Measurements from ENCODE around the gene PFDN1. TPM values are rescaled to one million over a fixed set of nuclear protein-coding genes. Genes with fewer than 3 reads are reported as not detected.
A peak's percentile ranks its signal among the peaks of the same experiment; 100 is the strongest.

PFDN1 gene
- total RNA-seq, 1 experiment from 2014 or later, result 91.9 TPM

GRCh38 chr5:140303966-140304365, 1.1 kb upstream of the PFDN1 start:
- H3K27me3 ChIP-seq (ENCODE audit: low read length), result no peaks in the 10 kb centered on the region
- no peak overlapping the region for H3K27ac ChIP-seq (ENCODE audit: low read length)
- ChIA-PET POLR2A (ENCODE audit: unreplicated experiment) (interaction anchor here (0.6 kb wide), 1 partner anchor 20 kb away, joined by 4 read pairs; no protein-coding TSS in a partner anchor), CTCF (no interaction called here)
- H3K9ac ChIP-seq (ENCODE audit: low read length), result no peak overlapping the region
- H2AFZ ChIP-seq (ENCODE audit: low read length), result no peak overlapping the region
- H3K9me2 ChIP-seq (replicated peaks; ENCODE audit: low read length), result no peaks in the 10 kb centered on the region
- intact Hi-C loops (cut with micrococcal nuclease), result loop anchor here (2.0 kb wide), 1 partner anchor 41 kb away; no protein-coding TSS in a partner anchor
- TF ChIP-seq EZH2 (IDR thresholded peaks at IDR 0.05; ENCODE audit: low read length, unreplicated experiment), result no peak
- no peak for TF ChIP-seq EZH2phosphoT487 (IDR thresholded peaks at IDR 0.05; ENCODE audit: borderline replicate concordance, low read length)
- no peak for TF ChIP-seq CTCF (conservative IDR thresholded peaks at IDR 0.05; ENCODE audit: low read depth, low read length)
- H4K20me1 ChIP-seq (ENCODE audit: low read length), result no peaks in the 10 kb centered on the region
- ATAC-seq, result no peak
- no TSS peak for BruUV-seq (replicated peaks)
- peaks cover 7% of the 10 kb centered on the region; the same call in 1 of the 2 replicates for H3K36me3 ChIP-seq (ENCODE audit: low read depth, low read length)
- H3K9me3 ChIP-seq (ENCODE audit: low read length), result no peaks in the 10 kb centered on the region
- H3K4me1 ChIP-seq (ENCODE audit: insufficient read depth, low read length), result peaks cover 28% of the 10 kb centered on the region
- H3K4me2 ChIP-seq (ENCODE audit: low read length), result no peak overlapping the region
- DNase-seq, result no peak
- H3K79me2 ChIP-seq (ENCODE audit: low read length), result peaks cover 38% of the 10 kb centered on the region
- no peak overlapping the region for H3K4me3 ChIP-seq (ENCODE audit: low read length)
- H3F3A ChIP-seq (ENCODE audit: low read length, unreplicated experiment), result no peaks in the 10 kb centered on the region

- Histone ChIP-seq H3K36me3 (ENCODE audit: low read depth, low read length) (peaks cover 10% of the 10 kb centered on the region; the same call in 1 of the 2 replicates), H3K4me2 (ENCODE audit: low read length) (peak overlapping the region; percentile 89), H4K20me1 (ENCODE audit: low read length) (no peaks in the 10 kb centered on the region), H3K27ac (ENCODE audit: low read length) (no peak overlapping the region), H3K4me1 (ENCODE audit: insufficient read depth, low read length) (peaks cover 54% of the 10 kb centered on the region), H3K27me3 (ENCODE audit: low read length) (no peaks in the 10 kb centered on the region), H3K9me2 (replicated peaks; ENCODE audit: low read length) (no peaks in the 10 kb centered on the region), H3F3A (ENCODE audit: low read length, unreplicated experiment) (no peaks in the 10 kb centered on the region), H2AFZ (ENCODE audit: low read length) (no peak overlapping the region), H3K4me3 (ENCODE audit: low read length) (peak overlapping the region; percentile 92; the same call in 1 of the 2 replicates), H3K9ac (ENCODE audit: low read length) (no peak overlapping the region), H3K9me3 (ENCODE audit: low read length) (no peaks in the 10 kb centered on the region), H3K79me2 (ENCODE audit: low read length) (peaks cover 63% of the 10 kb centered on the region)
- ATAC-seq, result no peak
- no TSS peak for BruUV-seq (replicated peaks)
- no peak for TF ChIP-seq EZH2 (IDR thresholded peaks at IDR 0.05; ENCODE audit: low read length, unreplicated experiment)
- TF ChIP-seq CTCF (conservative IDR thresholded peaks at IDR 0.05; ENCODE audit: low read depth, low read length), result no peak
- TF ChIP-seq EZH2phosphoT487 (IDR thresholded peaks at IDR 0.05; ENCODE audit: borderline replicate concordance, low read length), result no peak
- DNase-seq, result no peak
- POLR2A ChIA-PET (ENCODE audit: unreplicated experiment), result no interaction called here
- intact Hi-C loops (cut with micrococcal nuclease), result no loop called here
- CTCF ChIA-PET, result no interaction called here
Observed at GRCh38 chr5:140301136-140301535, 1.8 kb downstream of the PFDN1 start.

DNA sequence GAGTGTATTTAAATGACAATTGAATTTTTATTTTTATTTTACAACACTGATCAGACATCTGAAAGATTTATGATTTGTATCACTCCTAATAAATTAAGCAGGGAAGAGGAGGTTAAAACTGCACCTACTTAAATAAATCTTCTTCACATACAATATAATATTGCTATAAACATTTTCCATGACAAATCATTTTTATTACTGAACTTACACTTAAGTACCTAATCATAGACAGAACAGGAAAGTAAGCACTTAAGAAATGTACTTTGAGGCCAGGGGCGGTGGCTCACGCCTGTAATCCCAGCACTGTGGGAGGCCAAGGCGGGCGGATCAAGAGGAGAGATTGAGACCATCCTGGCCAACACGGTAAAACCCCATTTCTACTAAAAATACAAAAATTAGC, 3.8 kb downstream of the PFDN1 start:
- Histone ChIP-seq H2AFZ (ENCODE audit: low read length) (no peak overlapping the region), H3K36me3 (ENCODE audit: low read depth, low read length) (peaks cover 10% of the 10 kb centered on the region; the same call in 1 of the 2 replicates), H4K20me1 (ENCODE audit: low read length) (no peaks in the 10 kb centered on the region), H3K9me2 (replicated peaks; ENCODE audit: low read length) (no peaks in the 10 kb centered on the region), H3K9ac (ENCODE audit: low read length) (no peak overlapping the region), H3K4me2 (ENCODE audit: low read length) (no peak overlapping the region), H3K27me3 (ENCODE audit: low read length) (no peaks in the 10 kb centered on the region), H3K4me3 (ENCODE audit: low read length) (no peak overlapping the region), H3F3A (ENCODE audit: low read length, unreplicated experiment) (peaks cover 11% of the 10 kb centered on the region), H3K9me3 (ENCODE audit: low read length) (no peaks in the 10 kb centered on the region), H3K27ac (ENCODE audit: low read length) (peak overlapping the region; percentile 53; the same call in 1 of the 2 replicates), H3K79me2 (ENCODE audit: low read length) (peaks cover 84% of the 10 kb centered on the region), H3K4me1 (ENCODE audit: insufficient read depth, low read length) (peaks cover 73% of the 10 kb centered on the region)
- ChIA-PET CTCF (no interaction called here), POLR2A (ENCODE audit: unreplicated experiment) (no interaction called here)
- BruUV-seq (replicated peaks), result no TSS peak
- no peak for TF ChIP-seq CTCF (conservative IDR thresholded peaks at IDR 0.05; ENCODE audit: low read depth, low read length)
- no peak for TF ChIP-seq EZH2phosphoT487 (IDR thresholded peaks at IDR 0.05; ENCODE audit: borderline replicate concordance, low read length)
- no peak for TF ChIP-seq EZH2 (IDR thresholded peaks at IDR 0.05; ENCODE audit: low read length, unreplicated experiment)
- ATAC-seq, result no peak
- no peak for DNase-seq
- intact Hi-C loops (cut with micrococcal nuclease), result loop anchor here (5.0 kb wide), 1 partner anchor 37 kb away; no protein-coding TSS in a partner anchor
